PC-3 (cell line): ENCODE results near the gene BCL2L13. TPM values are rescaled to one million over a fixed set of nuclear protein-coding genes. Genes with fewer than 3 reads are reported as not detected.

Source experiments
- ATAC-seq: fragments of 200-7000 bp; cut with Tn5 transposase; 2 replicates; pipeline ENCODE4 v1.9.1; 2020; ENCODE audit warnings: mild to moderate bottlenecking, moderate library complexity
- BruUV-seq: library from RNA; stranded (reverse); fragments of 400-500 nt; replicated peaks from 2 replicates; lab custom pipeline; 2021; lab: Mats Ljungman, UMichigan
- CTCF ChIA-PET: fragments of 300-600 bp; sonication (Branson Sonifier 250); formaldehyde crosslinking; loops from one replicate; lab custom pipeline; 2022; ENCODE audit warnings: antibody characterized with exemption; lab: Charles Lee
- POLR2A ChIA-PET: fragments of 300-600 bp; sonication (Branson Sonifier 250); formaldehyde crosslinking; loops from one replicate; lab custom pipeline; 2022; ENCODE audit warnings: antibody characterized with exemption; ENCODE audit not compliant: unreplicated experiment; lab: Charles Lee
- DNase-seq: peaks from one replicate; pipeline ENCODE4 v3.0.0-alpha.2; 2015
- H2AFZ ChIP-seq: fragments of 300-600 bp; sonication (generic); 2 replicates; pipeline ENCODE4 v1.6.0; 2016; ENCODE audit warnings: antibody characterized with exemption, low read length
- H3F3A ChIP-seq: fragments of 300-600 bp; sonication (generic); one replicate; pipeline ENCODE4 v1.6.0; 2017; ENCODE audit warnings: antibody characterized with exemption, low read length, control low read depth, mild to moderate bottlenecking; ENCODE audit not compliant: unreplicated experiment
- H3K27ac ChIP-seq: fragments of 300-600 bp; sonication (generic); 2 replicates; pipeline ENCODE4 v1.5.1; 2016; ENCODE audit warnings: mild to moderate bottlenecking, low read length
- H3K27me3 ChIP-seq: fragments of 300-600 bp; sonication (generic); 2 replicates; pipeline ENCODE4 v1.6.1; 2016; ENCODE audit warnings: low read length, mixed read lengths
- H3K36me3 ChIP-seq: fragments of 300-600 bp; sonication (generic); 2 replicates; pipeline ENCODE4 v1.6.1; 2016; ENCODE audit warnings: low read depth, mixed run types, low read length, mixed read lengths
- H3K4me1 ChIP-seq: fragments of 300-600 bp; sonication (generic); 2 replicates; pipeline ENCODE4 v1.5.1; 2016; ENCODE audit warnings: low read length; ENCODE audit not compliant: insufficient read depth
- H3K4me2 ChIP-seq: fragments of 300-600 bp; sonication (generic); 2 replicates; pipeline ENCODE4 v1.6.0; 2016; ENCODE audit warnings: low read length
- H3K4me3 ChIP-seq: fragments of 300-600 bp; sonication (generic); 2 replicates; pipeline ENCODE4 v1.5.1; 2016; ENCODE audit warnings: mild to moderate bottlenecking, low read length, mixed read lengths
- H3K79me2 ChIP-seq: fragments of 300-600 bp; sonication (generic); 2 replicates; pipeline ENCODE4 v1.6.1; 2017; ENCODE audit warnings: low read length, mixed read lengths
- H3K9ac ChIP-seq: fragments of 300-600 bp; sonication (generic); 2 replicates; pipeline ENCODE4 v1.6.0; 2016; ENCODE audit warnings: mild to moderate bottlenecking, low read length
- H3K9me2 ChIP-seq: fragments of 300-600 bp; sonication (generic); replicated peaks from 2 replicates; pipeline ENCODE4 v1.6.1; 2016; ENCODE audit warnings: mixed run types, low read length, mixed read lengths
- H3K9me3 ChIP-seq: fragments of 300-600 bp; sonication (generic); 2 replicates; pipeline ENCODE4 v1.6.1; 2016; ENCODE audit warnings: low read length, mixed read lengths
- H4K20me1 ChIP-seq: fragments of 300-600 bp; sonication (generic); 2 replicates; pipeline ENCODE4 v1.6.1; 2016; ENCODE audit warnings: low read length, mixed read lengths
- EZH2 ChIP-seq: fragments of 300-600 bp; sonication (generic); IDR thresholded peaks from one replicate; pipeline ENCODE4 v1.6.1; 2017; ENCODE audit warnings: antibody characterized with exemption, mild to moderate bottlenecking, low read length; ENCODE audit not compliant: unreplicated experiment
- EZH2phosphoT487 ChIP-seq: fragments of 300-600 bp; sonication (generic); IDR thresholded peaks from 2 replicates; pipeline ENCODE4 v1.6.1; 2018; ENCODE audit warnings: mild to moderate bottlenecking, antibody characterized with exemption, low read length, borderline replicate concordance
- intact Hi-C: fragments of 100-400 bp; cut with micrococcal nuclease; formaldehyde crosslinking; loops from 2 replicates; pipeline ENCODE4 v1.9.0; 2023
- total RNA-seq: library from RNA; depleted of rRNA; stranded (reverse); fragments of >200 nt; gene quantifications from 2 replicates; pipeline ENCODE4 v1.2.3, GENCODE V29; 2014
- TF ChIP-seq, protein P1 (sequence below): fragments of 300-600 bp; sonication (generic); conservative IDR thresholded peaks from 2 replicates; pipeline ENCODE4 v1.5.1; 2017; ENCODE audit warnings: antibody characterized with exemption, low read depth, mild to moderate bottlenecking, low read length

The BCL2L13 gene
- total RNA-seq, 1 experiment from 2014 or later, result 31.3 TPM

DNA sequence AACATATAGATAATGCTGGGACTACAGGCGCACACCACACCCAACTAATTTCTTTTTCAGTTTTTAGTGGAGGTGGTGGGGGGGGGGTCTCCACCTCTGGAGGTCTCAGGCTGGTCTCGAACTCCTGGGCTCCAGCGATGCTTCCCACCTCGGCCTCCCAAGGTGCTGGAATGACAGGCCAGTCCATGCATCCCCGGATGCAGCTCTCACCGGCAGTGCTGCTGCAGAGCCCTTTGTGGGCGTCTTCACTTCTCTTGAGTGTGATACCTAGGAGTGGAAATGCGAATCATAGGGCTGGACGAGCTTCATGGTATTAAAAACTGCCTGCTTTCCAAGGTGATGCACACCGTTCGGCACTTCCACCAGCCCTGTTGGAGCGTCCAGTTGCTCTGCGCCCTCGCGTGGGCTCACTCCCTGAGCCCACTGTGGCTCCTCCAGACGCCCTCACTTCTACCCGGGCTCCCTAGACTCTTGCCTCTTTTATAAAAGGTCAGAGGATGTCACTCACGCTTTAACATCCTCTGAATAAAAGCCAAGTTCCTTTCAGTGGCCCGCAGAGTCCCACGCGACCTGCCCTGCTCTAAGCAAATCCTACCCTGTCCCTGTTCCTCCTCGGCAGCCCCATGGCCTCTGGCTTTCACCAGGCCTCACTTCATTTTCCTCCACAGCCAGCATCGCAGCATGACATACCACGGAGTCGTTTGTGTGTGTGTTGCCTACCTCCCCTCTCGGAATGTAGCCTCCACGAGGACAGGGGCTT is 136.5 kb downstream of the BCL2L13 start:
- POLR2A ChIA-PET, result no interaction called here
- H3K27ac ChIP-seq, result no peak overlapping the region
- H3K4me2 ChIP-seq, result peak overlapping the region; percentile 82
- no peaks in the 10 kb centered on the region for H3K9me2 ChIP-seq
- CTCF ChIA-PET, result no interaction called here
- H3K79me2 ChIP-seq, result peaks cover 31% of the 10 kb centered on the region
- peak overlapping the region; percentile 81; the same call in 1 of the 2 replicates for H3K4me3 ChIP-seq
- no peak for DNase-seq
- no peaks in the 10 kb centered on the region for H3F3A ChIP-seq
- intact Hi-C loops, result no loop called here
- ATAC-seq, result no peak
- BruUV-seq, result no TSS peak
- TF ChIP-seq EZH2 (no peak), EZH2phosphoT487 (no peak)
- TF ChIP-seq, protein P1, sequence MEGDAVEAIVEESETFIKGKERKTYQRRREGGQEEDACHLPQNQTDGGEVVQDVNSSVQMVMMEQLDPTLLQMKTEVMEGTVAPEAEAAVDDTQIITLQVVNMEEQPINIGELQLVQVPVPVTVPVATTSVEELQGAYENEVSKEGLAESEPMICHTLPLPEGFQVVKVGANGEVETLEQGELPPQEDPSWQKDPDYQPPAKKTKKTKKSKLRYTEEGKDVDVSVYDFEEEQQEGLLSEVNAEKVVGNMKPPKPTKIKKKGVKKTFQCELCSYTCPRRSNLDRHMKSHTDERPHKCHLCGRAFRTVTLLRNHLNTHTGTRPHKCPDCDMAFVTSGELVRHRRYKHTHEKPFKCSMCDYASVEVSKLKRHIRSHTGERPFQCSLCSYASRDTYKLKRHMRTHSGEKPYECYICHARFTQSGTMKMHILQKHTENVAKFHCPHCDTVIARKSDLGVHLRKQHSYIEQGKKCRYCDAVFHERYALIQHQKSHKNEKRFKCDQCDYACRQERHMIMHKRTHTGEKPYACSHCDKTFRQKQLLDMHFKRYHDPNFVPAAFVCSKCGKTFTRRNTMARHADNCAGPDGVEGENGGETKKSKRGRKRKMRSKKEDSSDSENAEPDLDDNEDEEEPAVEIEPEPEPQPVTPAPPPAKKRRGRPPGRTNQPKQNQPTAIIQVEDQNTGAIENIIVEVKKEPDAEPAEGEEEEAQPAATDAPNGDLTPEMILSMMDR, result no peak
- 0 out of 2 replicates have a peak overlapping the region, but pooled peaks have one; percentile 40 for H3K9ac ChIP-seq
- H3K27me3 ChIP-seq, result no peaks in the 10 kb centered on the region
- peaks cover 19% of the 10 kb centered on the region for H3K4me1 ChIP-seq
- H2AFZ ChIP-seq, result peak overlapping the region; percentile 79
- no peaks in the 10 kb centered on the region for H3K36me3 ChIP-seq
- H3K9me3 ChIP-seq, result no peaks in the 10 kb centered on the region
- H4K20me1 ChIP-seq, result no peaks in the 10 kb centered on the region

DNA sequence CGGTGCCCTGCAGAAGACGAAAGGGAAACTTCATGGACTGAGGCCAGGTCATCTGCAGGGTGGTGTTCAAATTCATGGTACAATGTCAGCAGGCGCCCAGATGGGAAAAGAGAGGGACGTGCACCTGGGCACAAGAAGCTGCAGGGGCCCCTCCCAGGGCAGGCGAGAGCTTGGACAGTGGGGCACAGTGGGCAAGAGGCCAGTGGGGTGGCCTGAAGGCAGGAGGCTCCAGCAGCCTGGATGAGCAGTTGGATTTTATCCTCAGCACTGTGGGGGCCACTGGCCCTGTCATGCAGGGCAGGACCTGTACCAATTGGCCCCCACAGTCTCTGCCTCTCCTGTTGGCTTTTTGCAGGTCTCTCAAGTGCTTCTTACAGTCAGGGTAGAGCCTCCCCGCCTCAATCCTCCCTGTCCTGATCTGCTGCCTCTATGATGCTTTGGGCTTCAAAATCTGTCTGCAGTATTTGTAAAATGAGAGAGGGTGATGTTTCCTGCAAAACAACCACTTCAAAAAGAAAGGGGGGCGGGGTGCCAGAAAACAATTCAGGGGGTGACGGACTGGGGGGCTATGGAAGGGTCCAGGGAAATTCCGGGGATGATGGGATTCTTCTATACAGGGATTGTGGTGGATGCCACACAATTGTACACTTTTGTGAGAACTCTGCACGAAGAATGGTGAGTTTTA is 137.4 kb downstream of the BCL2L13 start:
- H3K9me3 ChIP-seq, result no peaks in the 10 kb centered on the region
- BruUV-seq, result no TSS peak
- intact Hi-C loops, result no loop called here
- no peaks in the 10 kb centered on the region for H4K20me1 ChIP-seq
- POLR2A ChIA-PET, result no interaction called here
- H3K9ac ChIP-seq, result no peak overlapping the region
- H3K4me3 ChIP-seq, result no peak overlapping the region
- H3F3A ChIP-seq, result no peaks in the 10 kb centered on the region
- TF ChIP-seq, protein P1, result no peak
- no peak for TF ChIP-seq EZH2phosphoT487
- no peak for TF ChIP-seq EZH2
- peaks cover 19% of the 10 kb centered on the region for H3K4me1 ChIP-seq
- no peak for DNase-seq
- H3K9me2 ChIP-seq, result no peaks in the 10 kb centered on the region
- H3K36me3 ChIP-seq, result no peaks in the 10 kb centered on the region
- ATAC-seq, result no peak
- H3K79me2 ChIP-seq, result peaks cover 24% of the 10 kb centered on the region
- no peaks in the 10 kb centered on the region for H3K27me3 ChIP-seq
- H3K27ac ChIP-seq, result no peak overlapping the region
- CTCF ChIA-PET, result no interaction called here
- no peak overlapping the region for H2AFZ ChIP-seq
- no peak overlapping the region for H3K4me2 ChIP-seq
